AG08395 (cell line): ENCODE data around the gene HDDC3.
A peak's percentile ranks its signal among the peaks of the same experiment; 100 is the strongest.
"Not testable (repeated sequence)": the region's sequence is repeated elsewhere in the genome, so short reads cannot be mapped to it uniquely, and the experiment has no call there.

Experiments
- DNase-seq: peaks from one replicate; pipeline ENCODE4 v3.0.0; 2012; ENCODE audit warnings: mixed read lengths, low spot score

The HDDC3 gene

GRCh38 chr15:90909976-90910375 lies 22.4 kb downstream of the HDDC3 start:
- no peak for DNase-seq

DNA sequence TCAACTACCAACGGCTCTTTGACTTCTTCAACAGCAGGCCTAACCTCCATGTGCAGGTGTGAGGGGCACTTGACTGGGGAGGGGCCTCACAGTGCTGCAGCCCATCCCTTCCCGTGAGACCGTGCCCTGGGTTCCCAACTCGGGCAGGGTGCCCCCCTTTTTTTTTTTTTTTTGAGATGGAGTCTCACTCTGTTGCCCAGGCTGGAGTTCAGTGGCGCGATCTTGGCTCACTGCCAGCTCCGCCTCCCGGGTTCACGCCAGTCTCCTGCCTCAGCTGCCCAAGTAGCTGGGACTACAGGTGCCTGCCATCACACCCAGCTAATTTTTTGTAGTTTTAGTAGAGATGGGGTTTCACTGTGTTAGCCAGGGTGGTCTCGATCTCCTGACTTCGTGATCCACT lies 22.9 kb downstream of the HDDC3 start:
- DNase-seq: not testable (repeated sequence)

- no peak for DNase-seq
Measured at GRCh38 chr15:90907838-90908507, 24.4 kb downstream of the HDDC3 start.

DNA sequence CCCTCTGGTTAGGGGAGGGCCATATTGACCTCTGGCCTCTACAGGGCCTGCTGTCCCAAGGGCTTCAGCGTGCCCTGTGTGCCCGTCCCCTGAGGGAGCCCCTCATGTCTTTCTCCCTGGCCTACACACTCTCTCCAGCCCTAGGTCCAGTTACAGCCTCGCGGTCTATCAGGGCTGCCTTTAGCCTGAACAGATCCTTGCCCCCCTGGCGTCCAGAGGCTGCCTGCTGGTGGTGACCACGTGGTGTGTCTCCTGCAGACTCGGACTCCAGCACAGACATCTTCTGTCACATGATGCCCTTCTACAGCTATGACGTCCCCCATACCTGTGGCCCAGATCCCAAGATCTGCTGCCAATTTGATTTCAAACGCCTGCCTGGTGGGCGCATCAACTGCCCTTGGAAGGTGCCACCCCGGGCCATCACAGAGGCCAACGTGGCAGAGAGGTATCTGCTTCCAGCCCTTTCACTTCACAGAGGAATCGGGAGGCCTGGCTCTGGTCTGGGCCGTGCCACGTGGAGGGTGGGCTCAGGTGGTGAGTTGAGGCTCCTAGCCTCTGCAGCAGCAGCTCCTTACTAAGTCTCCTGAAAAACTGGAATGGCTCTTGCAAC lies 25.2 kb downstream of the HDDC3 start:
- DNase-seq: no peak

GRCh38 chr15:90906181-90906849 lies 26.0 kb downstream of the HDDC3 start:
- DNase-seq: no peak

DNA sequence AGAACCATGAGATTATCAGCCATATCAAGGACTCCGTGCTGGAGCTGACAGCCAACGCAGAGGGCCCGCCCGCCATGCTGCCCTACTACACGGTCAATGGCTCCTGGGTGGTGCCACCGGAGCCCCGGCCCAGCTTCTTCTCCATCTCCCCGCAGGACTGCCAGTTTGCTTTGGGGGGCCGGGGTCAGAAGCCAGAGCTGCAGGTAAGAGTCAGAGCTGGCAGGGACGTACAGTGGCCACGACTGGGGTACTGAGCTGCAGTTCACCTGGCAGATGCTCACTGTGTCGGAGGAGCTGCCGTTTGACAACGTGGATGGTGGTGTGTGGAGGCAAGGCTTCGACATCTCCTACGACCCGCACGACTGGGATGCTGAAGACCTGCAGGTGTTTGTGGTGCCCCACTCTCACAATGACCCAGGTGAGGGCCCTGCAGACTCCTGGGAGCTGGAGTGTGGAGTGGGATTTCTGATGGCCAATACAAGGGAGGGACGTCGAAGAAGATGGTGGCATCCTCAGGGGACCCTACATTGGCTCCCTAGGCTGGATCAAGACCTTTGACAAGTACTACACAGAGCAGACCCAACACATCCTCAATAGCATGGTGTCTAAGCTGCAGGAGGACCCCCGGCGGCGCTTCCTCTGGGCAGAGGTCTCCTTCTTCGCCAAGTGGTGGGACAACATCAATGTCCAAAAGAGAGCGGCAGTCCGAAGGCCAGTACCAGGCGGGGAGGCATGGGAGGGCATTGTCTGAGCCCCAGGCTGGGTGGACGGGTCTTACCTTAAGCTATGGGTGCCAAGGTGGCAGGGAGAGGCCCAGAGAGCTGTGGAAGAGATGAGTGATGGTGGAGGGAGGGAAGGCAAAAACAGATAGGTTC lies 26.8 kb downstream of the HDDC3 start:
- DNase-seq: no peak

- no peak for DNase-seq
Measured at GRCh38 chr15:90904746-90905145, 27.6 kb downstream of the HDDC3 start.

GRCh38 chr15:90903733-90904536 lies 28.4 kb downstream of the HDDC3 start:
- DNase-seq: no peak

DNA sequence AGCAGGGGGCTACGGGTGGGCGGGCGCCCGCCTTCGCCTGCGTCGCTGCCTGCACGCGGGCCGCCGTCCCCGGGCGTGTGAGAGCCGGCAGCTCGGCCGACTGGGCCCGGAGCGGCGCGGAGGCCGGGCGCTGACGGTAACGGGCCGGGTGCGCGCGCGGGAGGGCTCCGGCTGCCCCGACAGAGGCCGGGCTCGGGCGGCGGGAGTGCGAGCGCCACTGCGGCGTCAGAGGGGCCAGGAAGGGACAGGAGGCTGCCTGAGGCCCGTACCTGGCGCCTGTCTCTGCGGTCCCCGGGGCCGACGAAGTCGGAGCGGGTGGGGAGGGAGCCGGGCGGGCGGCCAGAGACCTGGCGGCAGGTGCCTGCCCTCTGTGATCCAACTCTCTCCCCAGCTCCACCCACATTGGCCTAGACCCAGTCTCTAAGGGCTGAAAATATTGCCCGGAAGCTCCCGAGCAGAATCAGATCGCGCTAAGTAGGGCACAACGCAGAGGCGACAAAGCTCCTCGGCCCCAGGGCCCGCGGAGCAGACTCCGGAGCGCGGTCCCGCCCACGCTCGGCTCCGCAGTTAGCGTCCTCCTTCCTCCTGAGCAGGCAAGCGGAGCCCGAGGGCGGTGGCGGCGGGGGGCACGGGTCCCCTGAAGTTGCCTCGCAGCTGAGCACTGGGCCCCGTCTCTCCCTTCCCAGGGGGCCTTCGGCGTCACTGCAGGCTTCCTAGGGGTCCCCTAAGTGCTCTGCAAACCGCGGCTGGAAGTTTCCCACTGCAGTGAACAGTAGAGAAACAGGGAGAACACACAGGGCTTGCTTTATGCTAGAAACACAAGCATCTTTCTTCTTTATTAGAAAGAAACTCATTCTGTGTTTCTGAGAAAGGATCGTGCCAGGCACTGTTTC lies 29.3 kb downstream of the HDDC3 start, which contains the start of gene MAN2A2:
MAN2A2 (plus strand) TSS at position 463 of the 893 bp plus-strand sequence. CDS start 906 bp downstream, outside the sequence.
- peak; percentile 64 for DNase-seq

DNA sequence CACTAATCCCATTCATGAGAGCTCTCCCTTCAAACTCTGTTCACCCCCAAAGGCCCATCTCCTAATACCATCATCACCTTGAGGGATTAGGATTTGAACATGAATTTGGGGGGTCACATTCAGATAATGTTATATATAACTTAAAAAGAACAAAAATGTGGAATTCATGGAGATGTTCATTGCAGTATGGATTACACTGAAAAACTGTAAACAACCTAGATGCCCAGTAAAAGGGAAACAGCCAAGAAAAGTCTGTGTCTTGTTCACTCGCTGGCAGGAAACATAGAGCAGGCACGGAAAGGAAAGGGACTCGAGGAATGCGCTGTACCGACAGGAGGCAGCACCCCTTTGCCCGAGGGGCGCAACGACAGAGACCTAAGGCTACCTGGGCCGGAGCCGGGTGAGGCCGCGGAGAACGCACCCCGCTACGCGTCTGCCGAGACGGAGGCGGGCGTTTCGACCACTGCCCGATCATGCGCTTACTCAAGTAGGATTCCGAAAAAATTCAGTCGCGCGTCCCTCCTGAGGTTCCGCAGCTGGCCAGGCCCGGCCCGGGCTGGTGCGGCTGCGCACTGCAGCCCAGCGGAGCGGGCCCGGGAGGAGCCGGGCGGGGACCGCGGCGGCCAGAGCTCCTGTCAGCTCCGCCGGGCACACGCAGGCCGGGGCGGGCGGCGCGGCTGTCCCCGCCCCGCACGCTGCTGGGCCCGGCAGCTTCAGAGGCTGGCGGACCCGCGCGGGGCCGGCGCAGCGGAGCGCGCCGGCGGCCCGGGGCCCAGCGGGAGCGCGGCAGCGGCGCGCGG lies 30.1 kb downstream of the HDDC3 start:
- DNase-seq: peak; percentile 100

- DNase-seq: no peak
Measured at GRCh38 chr15:90901175-90902039, 30.9 kb downstream of the HDDC3 start.

DNA sequence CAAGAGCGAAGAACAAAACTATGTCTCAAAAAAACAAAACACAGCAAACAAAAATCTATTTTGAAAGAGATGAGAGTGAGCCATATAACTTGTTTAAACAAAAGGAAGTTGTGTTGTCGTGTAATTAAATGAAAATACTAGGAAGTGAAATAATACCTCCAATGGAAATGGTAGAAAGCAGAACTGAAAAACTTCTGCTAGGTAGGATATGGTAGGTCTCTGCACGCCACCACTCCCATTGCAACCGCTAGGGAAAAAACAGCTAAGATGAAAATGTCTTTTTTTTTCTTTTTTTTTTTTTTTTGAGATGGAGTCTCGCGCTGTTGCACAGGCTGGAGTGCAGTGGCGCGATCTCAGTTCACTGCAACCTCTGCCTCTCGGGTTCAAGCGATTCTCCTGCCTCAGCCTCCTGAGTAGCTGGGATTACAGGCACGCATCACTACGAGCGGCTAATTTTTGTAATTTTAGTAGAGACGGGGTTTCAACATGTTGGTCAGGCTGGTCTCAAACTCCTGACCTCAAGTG lies 35.2 kb downstream of the HDDC3 start:
- not testable (repeated sequence) for DNase-seq

DNA sequence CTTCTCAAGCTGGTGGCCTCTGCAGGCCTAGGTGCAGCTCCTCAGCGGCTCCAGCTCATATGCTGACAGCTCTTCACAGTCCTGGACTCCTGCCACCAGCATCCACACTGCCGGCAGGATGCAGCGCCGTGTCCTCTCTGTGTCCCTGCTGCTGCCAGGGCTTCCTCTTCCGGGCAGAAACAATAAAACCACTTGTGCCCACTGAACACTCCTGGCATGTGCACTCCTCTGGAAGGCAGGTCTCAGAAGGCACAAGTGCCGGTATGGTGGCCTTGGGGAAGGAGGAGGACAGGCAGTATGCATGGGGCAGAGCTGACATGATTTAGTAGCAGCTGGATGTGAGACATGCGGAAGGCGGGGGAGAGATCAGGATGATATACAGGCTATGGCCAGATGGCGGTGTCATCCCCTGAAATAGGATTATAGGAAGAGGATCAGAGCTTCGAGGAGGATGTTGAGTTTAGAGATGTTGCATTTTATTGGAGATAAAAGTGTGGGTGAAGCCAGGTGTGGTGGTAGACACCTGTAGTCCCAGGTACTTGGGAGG lies 36.7 kb downstream of the HDDC3 start:
- DNase-seq: no peak

- DNase-seq: no peak
Measured at GRCh38 chr15:90893175-90894090, 38.9 kb downstream of the HDDC3 start.

DNA sequence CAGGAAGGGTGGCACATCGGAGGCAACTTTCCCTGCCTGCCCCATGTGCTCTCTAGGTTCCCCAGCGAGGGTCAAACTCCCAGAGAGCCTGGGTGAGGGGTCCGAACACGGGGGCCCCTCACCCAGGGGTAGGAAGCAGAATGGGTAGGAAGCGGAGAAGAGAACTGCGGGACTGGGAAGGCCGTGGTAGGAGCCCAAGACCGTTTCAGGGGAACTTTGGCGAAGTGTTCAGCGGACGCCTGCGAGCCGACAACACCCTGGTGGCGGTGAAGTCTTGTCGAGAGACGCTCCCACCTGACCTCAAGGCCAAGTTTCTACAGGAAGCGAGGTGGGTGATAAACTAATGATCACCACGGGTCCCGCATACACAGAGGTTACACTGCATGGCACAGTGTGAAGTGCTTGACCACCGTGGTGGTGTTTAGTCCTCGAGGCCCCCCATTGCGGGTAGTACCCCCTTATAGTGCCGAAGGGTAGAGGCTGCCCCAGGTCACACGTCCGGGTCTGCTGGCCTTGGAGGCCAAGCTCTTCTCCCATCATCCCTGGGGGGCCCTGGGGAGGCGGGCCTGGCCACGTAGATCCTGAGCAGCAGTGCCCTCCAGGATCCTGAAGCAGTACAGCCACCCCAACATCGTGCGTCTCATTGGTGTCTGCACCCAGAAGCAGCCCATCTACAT lies 39.7 kb downstream of the HDDC3 start:
- DNase-seq: no peak

DNA sequence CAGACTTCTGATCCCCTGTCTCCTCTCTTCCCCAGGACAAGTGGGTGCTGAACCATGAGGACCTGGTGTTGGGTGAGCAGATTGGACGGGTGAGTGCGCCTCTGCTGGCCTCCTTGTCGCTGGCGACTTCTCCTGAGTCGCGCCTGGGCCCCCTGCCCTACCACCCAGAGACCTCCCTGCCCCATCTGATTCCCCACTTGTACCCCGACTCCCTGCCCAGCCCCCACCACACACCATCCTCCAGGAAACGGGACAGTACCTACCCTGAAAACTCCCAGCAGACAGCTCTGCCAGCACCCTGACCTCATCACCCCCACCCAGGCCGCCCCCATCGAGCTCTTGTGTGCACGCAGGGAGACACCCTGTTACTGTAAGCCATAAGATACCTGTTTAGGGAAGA lies 40.3 kb downstream of the HDDC3 start:
- DNase-seq: no peak
